Measurements from ENCODE around the gene MRPL3.

MRPL3 gene

GRCh38 chr3:131502530-131503319 lies at the start of gene MRPL3:
TSS of gene MRPL3 (minus strand) at chr3:131502971. CDS start at chr3:131502821, 150 bp downstream.
- peak; percentile 78 to 80 for DNase-seq (ENCODE audit: low read depth in 2 of 2)

- no peak for DNase-seq (ENCODE audit: low read depth in 2 of 2)
Observed at GRCh38 chr3:131551761-131552160, 49.0 kb upstream of the MRPL3 start.

- DNase-seq (ENCODE audit: low read depth in 2 of 2), result no peak
Observed at GRCh38 chr3:131550562-131551465, 48.0 kb upstream of the MRPL3 start.

- no peak for DNase-seq (ENCODE audit: low read depth in 2 of 2)
Observed at GRCh38 chr3:131549340-131549739, 46.6 kb upstream of the MRPL3 start.

GRCh38 chr3:131547585-131547984 lies 44.8 kb upstream of the MRPL3 start:
- no peak for DNase-seq (ENCODE audit: low read depth in 2 of 2)

GRCh38 chr3:131546441-131546840 lies 43.7 kb upstream of the MRPL3 start:
- DNase-seq (ENCODE audit: low read depth in 2 of 2), result no peak

GRCh38 chr3:131544557-131544956 lies 41.8 kb upstream of the MRPL3 start:
- DNase-seq (ENCODE audit: low read depth in 2 of 2), result no peak

- DNase-seq (ENCODE audit: low read depth in 2 of 2), result no peak
Observed at GRCh38 chr3:131543714-131544113, 40.9 kb upstream of the MRPL3 start.

GRCh38 chr3:131541288-131541687 lies 38.5 kb upstream of the MRPL3 start:
- DNase-seq (ENCODE audit: low read depth in 2 of 2), result no peak

GRCh38 chr3:131540821-131541220 lies 38.0 kb upstream of the MRPL3 start:
- no peak for DNase-seq (ENCODE audit: low read depth in 2 of 2)

GRCh38 chr3:131540143-131540542 lies 37.4 kb upstream of the MRPL3 start:
- no peak for DNase-seq (ENCODE audit: low read depth in 2 of 2)

- DNase-seq (ENCODE audit: low read depth in 2 of 2), result no peak
Observed at GRCh38 chr3:131538968-131539367, 36.2 kb upstream of the MRPL3 start.

- no peak for DNase-seq (ENCODE audit: low read depth in 2 of 2)
Observed at GRCh38 chr3:131537531-131537930, 34.8 kb upstream of the MRPL3 start.

GRCh38 chr3:131535596-131535995 lies 32.8 kb upstream of the MRPL3 start:
- DNase-seq (ENCODE audit: low read depth in 2 of 2), result no peak

GRCh38 chr3:131535131-131535530 lies 32.4 kb upstream of the MRPL3 start:
- no peak for DNase-seq (ENCODE audit: low read depth in 2 of 2)

GRCh38 chr3:131532645-131533044 lies 29.9 kb upstream of the MRPL3 start:
- DNase-seq (ENCODE audit: low read depth in 2 of 2), result no peak

GRCh38 chr3:131530843-131531242 lies 28.1 kb upstream of the MRPL3 start:
- no peak for DNase-seq (ENCODE audit: low read depth in 2 of 2)

GRCh38 chr3:131530388-131530787 lies 27.6 kb upstream of the MRPL3 start:
- no peak for DNase-seq (ENCODE audit: low read depth in 2 of 2)

GRCh38 chr3:131526801-131527347 lies 24.1 kb upstream of the MRPL3 start:
- no peak for DNase-seq (ENCODE audit: low read depth in 2 of 2)

GRCh38 chr3:131518680-131519079 lies 15.9 kb upstream of the MRPL3 start:
- no peak for DNase-seq (ENCODE audit: low read depth in 2 of 2)

GRCh38 chr3:131505421-131505820 lies 2.6 kb upstream of the MRPL3 start:
- no peak for DNase-seq (ENCODE audit: low read depth in 2 of 2)

- DNase-seq (ENCODE audit: low read depth in 2 of 2), result no peak
Observed at GRCh38 chr3:131503320-131503635, 507 bp upstream of the MRPL3 start.

GRCh38 chr3:131501949-131502348 lies 822 bp downstream of the MRPL3 start:
- no peak for DNase-seq (ENCODE audit: low read depth in 2 of 2)

Data from stimulated activated CD4-positive, alpha-beta T cell treated with anti-CD3 and anti-CD28 coated beads, Interleukin-12 subunit alpha, Interleukin-12 subunit beta, amount 100 ng/mL, for 24 hours (primary cell).